ENCODE results near the gene ZNF423.

GRCh38 chr16:49499869-49500610 is 355.9 kb downstream of the ZNF423 start:
- TF ChIP-seq, protein P1, sequence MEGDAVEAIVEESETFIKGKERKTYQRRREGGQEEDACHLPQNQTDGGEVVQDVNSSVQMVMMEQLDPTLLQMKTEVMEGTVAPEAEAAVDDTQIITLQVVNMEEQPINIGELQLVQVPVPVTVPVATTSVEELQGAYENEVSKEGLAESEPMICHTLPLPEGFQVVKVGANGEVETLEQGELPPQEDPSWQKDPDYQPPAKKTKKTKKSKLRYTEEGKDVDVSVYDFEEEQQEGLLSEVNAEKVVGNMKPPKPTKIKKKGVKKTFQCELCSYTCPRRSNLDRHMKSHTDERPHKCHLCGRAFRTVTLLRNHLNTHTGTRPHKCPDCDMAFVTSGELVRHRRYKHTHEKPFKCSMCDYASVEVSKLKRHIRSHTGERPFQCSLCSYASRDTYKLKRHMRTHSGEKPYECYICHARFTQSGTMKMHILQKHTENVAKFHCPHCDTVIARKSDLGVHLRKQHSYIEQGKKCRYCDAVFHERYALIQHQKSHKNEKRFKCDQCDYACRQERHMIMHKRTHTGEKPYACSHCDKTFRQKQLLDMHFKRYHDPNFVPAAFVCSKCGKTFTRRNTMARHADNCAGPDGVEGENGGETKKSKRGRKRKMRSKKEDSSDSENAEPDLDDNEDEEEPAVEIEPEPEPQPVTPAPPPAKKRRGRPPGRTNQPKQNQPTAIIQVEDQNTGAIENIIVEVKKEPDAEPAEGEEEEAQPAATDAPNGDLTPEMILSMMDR (IDR thresholded peaks at IDR 0.05) = no peak
- TF ChIP-seq POLR2A (IDR thresholded peaks at IDR 0.05) = no peak

Data from lower leg skin (tissue), 3 donors.